Measurements from ENCODE around the gene PANX2.

GRCh38 chr22:50208430-50208938 is 38.0 kb downstream of the PANX2 start:
- no peak for TF ChIP-seq CTCF (IDR thresholded peaks at IDR 0.05)
- no peak for TF ChIP-seq POLR2A (IDR thresholded peaks at IDR 0.05)
